Measurements from ENCODE around the gene ZNF286A. TPM values are rescaled to one million over a fixed set of nuclear protein-coding genes. Genes with fewer than 3 reads are reported as not detected.
A peak's percentile ranks its signal among the peaks of the same experiment; 100 is the strongest.
"Not testable (repeated sequence)": the region's sequence is repeated elsewhere in the genome, so short reads cannot be mapped to it uniquely, and the experiment has no call there.

The ZNF286A gene
- 10 to 100 TPM; 17.6 to 35.1 (median 24.3) TPM for total RNA-seq
- polyA plus RNA-seq, result 10 to 100 TPM; 12.1 to 25.0 (median 16.5) TPM
- long read RNA-seq, donor 1, result 0 reads
- long read RNA-seq, donor 2, full-length matches to known transcripts, result 2 of 2 reads
- long read RNA-seq, donor 2, partial matches to known transcripts, result 0 of 2 reads
- long read RNA-seq, donor 2, other reads (novel, unspliced or antisense), result 0 of 2 reads
- long read RNA-seq, donor 3, result 0 reads
- long read RNA-seq, donor 4, partial matches to known transcripts, result 2 of 5 reads
- long read RNA-seq, donor 4, other reads (novel, unspliced or antisense), result 2 of 5 reads
- long read RNA-seq, donor 5, full-length matches to known transcripts, result 1 of 8 reads
- long read RNA-seq, donor 5, partial matches to known transcripts, result 6 of 8 reads
- long read RNA-seq, donor 5, other reads (novel, unspliced or antisense), result 1 of 8 reads
- long read RNA-seq, donor 6, result 0 reads
- long read RNA-seq, donor 7, result 0 reads
- long read RNA-seq, donor 8, full-length matches to known transcripts, result 5 of 5 reads
- long read RNA-seq, donor 8, partial matches to known transcripts, result 0 of 5 reads
- long read RNA-seq, donor 8, other reads (novel, unspliced or antisense), result 0 of 5 reads
- long read RNA-seq, donor 9, partial matches to known transcripts, result 0 of 1 reads
- long read RNA-seq, donor 9, other reads (novel, unspliced or antisense), result 0 of 1 reads
- long read RNA-seq, donor 10, result 0 reads

DNA sequence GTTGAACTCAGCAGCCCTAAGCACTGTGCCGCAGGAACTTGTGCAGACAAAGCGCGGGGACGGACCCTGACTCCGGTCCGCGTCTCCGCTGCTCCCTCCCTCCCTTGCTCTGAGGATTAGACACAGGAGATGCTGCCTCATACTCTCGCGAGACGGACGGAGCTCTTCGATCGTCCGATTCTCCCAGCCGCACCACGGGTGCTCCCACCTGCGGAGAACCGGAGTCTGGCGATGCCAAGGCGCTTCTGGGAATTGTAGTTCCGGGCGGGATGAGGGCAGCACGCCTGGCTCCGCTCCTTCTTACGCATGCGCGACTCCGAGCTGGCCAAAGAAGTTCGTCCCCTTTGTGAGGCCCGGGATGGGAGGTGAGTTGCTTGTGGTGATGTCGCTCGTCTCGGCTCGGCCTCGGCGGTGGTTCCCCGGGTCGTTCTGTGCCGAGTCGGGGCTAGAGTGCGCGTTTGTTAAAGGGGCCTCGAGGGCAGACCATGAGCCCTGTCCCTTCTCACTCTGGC is at the start of gene ZNF286A:
ZNF286A (plus strand) TSS at position 340 of the 512 bp plus-strand sequence. CDS start 578 bp downstream, outside the sequence.
- Histone ChIP-seq H3K27ac (peak within 1 kb of the TSS in 4 of 5 donors; percentile 47 to 64 (median 57)), H3K4me3 (peak within 1 kb of the TSS in 2 of 4 donors; percentile 43 to 73)
- peak; percentile 99 to 100 (median 100) for DNase-seq
- H3K4me1 ChIP-seq (replicated peaks in 1 of 2); H3K27me3 ChIP-seq; intact Hi-C loops (cut with DNase I); H3K36me3 ChIP-seq (replicated peaks in 1 of 2); H3K9me3 ChIP-seq (replicated peaks in 1 of 3): not testable (repeated sequence)
- WGBS, 4 donors, result 0% methylated on average over 10 to 44 of the region's 44 CpGs
- TF ChIP-seq POLR2A (IDR thresholded peaks at IDR 0.05), result peak in 1 of 2 donors; percentile 83

DNA sequence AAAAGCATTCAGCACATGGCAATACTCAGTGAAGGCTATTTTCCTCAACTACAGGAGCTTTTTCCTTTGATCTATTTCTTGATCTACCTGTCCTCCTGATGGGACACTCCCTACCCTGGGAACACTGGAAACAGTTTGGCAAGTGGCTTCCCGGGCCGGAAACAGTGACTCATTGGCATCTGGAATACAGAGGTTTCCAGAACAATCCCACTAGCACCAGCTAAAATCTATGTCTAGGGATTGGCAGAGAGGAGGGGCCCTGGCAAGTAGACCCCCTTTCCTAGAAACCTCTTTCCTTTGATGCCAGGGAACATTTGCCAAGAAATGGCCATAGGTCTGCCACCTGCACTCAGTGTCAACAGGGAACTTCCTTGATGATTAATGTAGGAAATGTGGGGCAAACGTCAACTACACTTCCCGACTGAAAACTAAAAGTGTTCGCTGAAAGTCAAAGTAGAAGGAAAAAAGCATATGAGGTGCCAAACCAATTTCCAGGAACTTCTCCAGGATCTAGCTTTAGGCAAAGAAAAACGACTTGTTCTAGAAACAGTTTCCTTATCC is 49.6 kb upstream of the ZNF286A start:
- Histone ChIP-seq H3K36me3 (replicated peaks in 1 of 2) (no peaks in the 10 kb centered on the region), H3K9me3 (replicated peaks in 1 of 3) (no peaks in the 10 kb centered on the region), H3K27me3 (no peaks in the 10 kb centered on the region), H3K27ac (peak overlapping the region in 4 of 5 donors; percentile 51 to 92 (median 82)), H3K4me3 (peak overlapping the region in 2 of 4 donors; percentile 47 to 53), H3K4me1 (replicated peaks in 1 of 2) (peaks cover 28 to 36% of the 10 kb centered on the region in 2 donors)
- TF ChIP-seq, protein P1, sequence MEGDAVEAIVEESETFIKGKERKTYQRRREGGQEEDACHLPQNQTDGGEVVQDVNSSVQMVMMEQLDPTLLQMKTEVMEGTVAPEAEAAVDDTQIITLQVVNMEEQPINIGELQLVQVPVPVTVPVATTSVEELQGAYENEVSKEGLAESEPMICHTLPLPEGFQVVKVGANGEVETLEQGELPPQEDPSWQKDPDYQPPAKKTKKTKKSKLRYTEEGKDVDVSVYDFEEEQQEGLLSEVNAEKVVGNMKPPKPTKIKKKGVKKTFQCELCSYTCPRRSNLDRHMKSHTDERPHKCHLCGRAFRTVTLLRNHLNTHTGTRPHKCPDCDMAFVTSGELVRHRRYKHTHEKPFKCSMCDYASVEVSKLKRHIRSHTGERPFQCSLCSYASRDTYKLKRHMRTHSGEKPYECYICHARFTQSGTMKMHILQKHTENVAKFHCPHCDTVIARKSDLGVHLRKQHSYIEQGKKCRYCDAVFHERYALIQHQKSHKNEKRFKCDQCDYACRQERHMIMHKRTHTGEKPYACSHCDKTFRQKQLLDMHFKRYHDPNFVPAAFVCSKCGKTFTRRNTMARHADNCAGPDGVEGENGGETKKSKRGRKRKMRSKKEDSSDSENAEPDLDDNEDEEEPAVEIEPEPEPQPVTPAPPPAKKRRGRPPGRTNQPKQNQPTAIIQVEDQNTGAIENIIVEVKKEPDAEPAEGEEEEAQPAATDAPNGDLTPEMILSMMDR (IDR thresholded peaks at IDR 0.05), result no peak
- TF ChIP-seq POLR2A (IDR thresholded peaks at IDR 0.05), result peak in 1 of 2 donors; percentile 42
- WGBS, 4 donors, result 15 to 21% (median 19%) methylated on average over 6 of the region's 6 CpGs
- intact Hi-C loops (cut with DNase I), result no loop called here
- peak; percentile 59 to 82 (median 70) for DNase-seq

DNA sequence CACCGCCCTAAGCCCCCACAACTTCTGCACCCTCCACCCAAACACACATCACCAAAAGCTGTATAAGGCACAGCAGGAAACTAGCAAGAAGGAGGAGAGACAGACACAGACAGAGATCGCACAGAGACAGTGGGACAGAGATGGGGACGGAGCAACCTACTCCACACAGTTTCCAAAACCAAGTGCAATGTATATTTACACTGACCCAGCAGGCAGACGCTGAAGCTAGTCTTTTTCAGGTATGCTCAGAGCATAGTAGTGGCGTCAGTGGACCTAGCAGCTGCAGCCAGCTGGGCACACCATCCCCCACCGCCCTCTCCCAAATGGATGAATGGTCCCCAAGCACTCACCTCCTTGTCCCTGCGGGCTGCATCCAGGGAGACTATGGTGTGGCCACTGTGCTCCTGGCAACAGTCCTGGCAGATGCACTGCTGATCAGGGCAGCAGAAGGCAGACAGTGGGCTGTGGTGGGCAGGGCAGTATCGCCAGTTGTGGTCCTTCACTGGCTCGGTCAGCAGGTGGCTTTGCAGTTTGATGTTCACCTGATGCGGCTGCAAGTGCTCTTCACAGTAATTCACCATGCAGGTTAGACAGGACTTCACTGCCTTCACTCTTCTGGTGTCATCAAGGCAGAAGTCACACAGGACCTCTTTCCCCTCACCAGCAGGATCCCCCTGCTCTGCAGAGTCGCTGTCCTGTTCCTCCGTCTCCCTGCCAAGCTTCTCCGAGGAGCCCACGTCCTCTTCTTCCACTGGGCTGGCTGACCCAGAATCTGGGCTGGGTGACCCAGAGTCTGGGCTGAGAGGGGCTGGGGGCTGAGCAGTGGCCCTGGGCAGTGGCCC is 48.6 kb upstream of the ZNF286A start:
- peak in 6 of 7 donors; percentile 30 to 57 (median 45) for DNase-seq
- Histone ChIP-seq H3K4me1 (replicated peaks in 1 of 2) (peaks cover 29 to 30% of the 10 kb centered on the region in 2 donors), H3K27me3 (no peaks in the 10 kb centered on the region), H3K4me3 (peak overlapping the region in 3 of 4 donors; percentile 43 to 53 (median 47)), H3K36me3 (replicated peaks in 1 of 2) (no peaks in the 10 kb centered on the region), H3K27ac (peak overlapping the region; percentile 42 to 92 (median 82)), H3K9me3 (replicated peaks in 1 of 3) (no peaks in the 10 kb centered on the region)
- WGBS, 4 donors, result 17 to 21% (median 19%) methylated on average over 11 to 14 of the region's 14 CpGs
- no peak for TF ChIP-seq POLR2A (IDR thresholded peaks at IDR 0.05)
- TF ChIP-seq, protein P1 (IDR thresholded peaks at IDR 0.05), result no peak
- intact Hi-C loops (cut with DNase I), result no loop called here

DNA sequence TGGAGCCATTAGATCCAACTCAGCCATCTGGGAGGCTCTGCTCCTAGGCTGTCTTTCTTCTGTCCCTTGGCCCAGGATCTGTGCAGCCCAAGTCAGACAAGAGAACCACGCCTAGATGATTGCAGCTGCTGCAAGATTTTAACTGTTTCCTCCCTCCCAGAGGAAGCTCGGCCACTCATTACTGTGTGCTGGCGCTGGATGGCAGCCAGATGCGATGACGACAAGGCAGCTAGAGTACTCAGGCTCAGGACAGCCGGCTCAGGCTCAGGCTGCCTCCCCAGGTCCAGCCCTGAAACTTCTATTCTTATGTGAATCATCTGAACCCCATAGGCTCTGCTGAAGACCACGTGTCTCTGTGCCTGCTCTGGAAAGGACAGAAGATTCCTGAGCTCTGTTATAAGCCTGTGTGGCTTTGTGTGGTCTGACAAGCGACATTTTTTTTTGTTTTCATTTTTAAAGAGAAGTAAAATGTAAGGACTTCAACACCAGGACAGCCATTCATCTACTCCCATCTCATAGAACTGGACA is 47.9 kb upstream of the ZNF286A start:
- peak; percentile 95 to 100 (median 99) for DNase-seq
- TF ChIP-seq, protein P1 (IDR thresholded peaks at IDR 0.05), result no peak
- peak; percentile 63 to 96 for TF ChIP-seq POLR2A (IDR thresholded peaks at IDR 0.05)
- Histone ChIP-seq H3K27ac (peak overlapping the region; percentile 42 to 92 (median 82)), H3K4me1 (replicated peaks in 1 of 2) (peaks cover 29 to 30% of the 10 kb centered on the region in 2 donors), H3K27me3 (no peaks in the 10 kb centered on the region), H3K36me3 (replicated peaks in 1 of 2) (no peaks in the 10 kb centered on the region), H3K9me3 (replicated peaks in 1 of 3) (no peaks in the 10 kb centered on the region), H3K4me3 (peak overlapping the region in 3 of 4 donors; percentile 43 to 53 (median 47))
- intact Hi-C loops (cut with DNase I), result no loop called here
- 2 to 7% (median 3%) methylated on average over 3 to 8 of the region's 8 CpGs for WGBS, 4 donors
